IPS-NIHi7 (cell line): ENCODE measurements around the gene IST1.
A peak's percentile ranks its signal among the peaks of the same experiment; 100 is the strongest.
"Not testable (repeated sequence)": the region's sequence is repeated elsewhere in the genome, so short reads cannot be mapped to it uniquely, and the experiment has no call there.

Source experiments
- DNase-seq: peaks from one replicate; pipeline ENCODE4 v3.0.0; 2012; ENCODE audit warnings: mixed read lengths; ENCODE audit errors: extremely low spot score

IST1 gene

GRCh38 chr16:71882505-71883167 is 12.7 kb upstream of the IST1 start:
- peak; percentile 72 for DNase-seq

- peak; percentile 69 for DNase-seq
Measured at GRCh38 chr16:71883168-71883848, 12.0 kb upstream of the IST1 start.

GRCh38 chr16:71883849-71884638 is 11.3 kb upstream of the IST1 start, which contains the start of gene ZNF821:
ZNF821 (minus strand) TSS chr16:71884182; CDS start chr16:71879946, 4,236 bp downstream.
- DNase-seq = peak; percentile 98

- no peak for DNase-seq
Measured at GRCh38 chr16:71885261-71885650, 10.1 kb upstream of the IST1 start.

GRCh38 chr16:71889147-71889546 is 6.2 kb upstream of the IST1 start:
- DNase-seq = no peak

- DNase-seq = no peak
Measured at GRCh38 chr16:71893888-71894228, 1.5 kb upstream of the IST1 start.

DNA sequence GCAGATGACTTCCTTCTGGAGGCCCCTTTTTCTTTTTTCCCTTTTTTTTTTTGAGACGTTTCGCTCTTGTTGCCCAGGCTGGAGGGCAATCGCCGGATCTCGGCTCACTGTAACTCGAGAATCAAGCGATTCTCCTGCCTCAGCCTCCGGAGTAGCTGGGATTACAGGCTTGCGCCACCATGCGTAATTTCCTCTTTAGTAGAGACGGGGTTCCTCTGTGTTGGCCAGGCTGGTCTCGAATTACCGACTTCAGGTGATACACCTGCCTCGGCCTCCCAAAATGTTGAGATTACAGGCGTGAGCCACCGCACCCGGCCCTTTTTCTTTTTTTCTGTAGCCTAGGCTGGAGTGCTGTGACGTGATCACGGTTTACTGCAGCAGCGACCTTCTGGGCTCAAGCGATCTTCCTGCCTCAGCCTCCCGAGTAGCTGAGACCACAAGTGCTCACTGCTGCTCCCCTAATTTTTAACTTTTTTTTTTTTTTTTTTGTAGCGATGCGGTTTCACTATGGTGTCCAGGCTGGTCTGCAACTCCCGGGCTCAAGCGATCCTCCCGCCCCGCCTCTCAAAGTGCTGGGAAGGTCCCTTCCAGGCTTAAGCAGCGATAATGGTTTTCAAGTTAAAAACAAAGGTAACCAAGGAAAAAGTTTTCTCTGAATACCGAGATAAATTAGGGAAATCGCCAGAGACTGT is 956 bp upstream of the IST1 start:
- no peak for DNase-seq

DNA sequence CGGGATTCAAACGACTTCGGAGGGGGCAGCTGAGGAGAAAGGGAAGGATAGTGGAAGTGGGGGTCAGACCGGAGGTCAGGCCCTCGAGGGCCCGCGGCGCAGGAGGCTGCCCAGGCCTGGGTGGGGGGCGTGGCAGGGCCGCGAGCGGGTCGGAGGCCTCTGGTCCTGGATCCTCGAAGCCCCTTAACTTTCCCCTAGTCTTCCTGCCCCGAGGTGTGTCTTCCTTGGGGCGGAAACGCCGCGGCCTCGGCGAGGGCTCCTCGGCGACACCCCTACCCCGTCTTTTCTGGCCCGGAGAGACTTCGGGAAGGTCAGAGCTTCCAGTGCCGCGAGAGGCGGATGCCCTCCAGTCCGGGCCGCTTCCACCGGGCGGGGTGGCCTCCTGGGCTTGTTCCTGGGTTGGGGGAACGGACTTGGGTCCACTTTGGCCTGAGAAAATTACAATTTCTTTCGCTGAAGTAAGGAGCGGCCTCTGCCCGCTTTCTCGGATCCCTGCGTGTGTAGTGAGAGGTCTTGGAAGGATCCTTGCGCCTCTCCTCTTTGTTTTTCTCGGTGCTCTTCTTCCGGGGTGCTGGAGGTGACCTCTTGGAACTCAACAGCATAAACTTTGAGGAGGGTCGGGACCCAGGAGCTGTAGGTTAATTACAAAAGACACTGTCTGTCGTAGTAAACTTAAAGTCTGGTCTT is 491 bp downstream of the IST1 start:
- peak; percentile 20 for DNase-seq

DNA sequence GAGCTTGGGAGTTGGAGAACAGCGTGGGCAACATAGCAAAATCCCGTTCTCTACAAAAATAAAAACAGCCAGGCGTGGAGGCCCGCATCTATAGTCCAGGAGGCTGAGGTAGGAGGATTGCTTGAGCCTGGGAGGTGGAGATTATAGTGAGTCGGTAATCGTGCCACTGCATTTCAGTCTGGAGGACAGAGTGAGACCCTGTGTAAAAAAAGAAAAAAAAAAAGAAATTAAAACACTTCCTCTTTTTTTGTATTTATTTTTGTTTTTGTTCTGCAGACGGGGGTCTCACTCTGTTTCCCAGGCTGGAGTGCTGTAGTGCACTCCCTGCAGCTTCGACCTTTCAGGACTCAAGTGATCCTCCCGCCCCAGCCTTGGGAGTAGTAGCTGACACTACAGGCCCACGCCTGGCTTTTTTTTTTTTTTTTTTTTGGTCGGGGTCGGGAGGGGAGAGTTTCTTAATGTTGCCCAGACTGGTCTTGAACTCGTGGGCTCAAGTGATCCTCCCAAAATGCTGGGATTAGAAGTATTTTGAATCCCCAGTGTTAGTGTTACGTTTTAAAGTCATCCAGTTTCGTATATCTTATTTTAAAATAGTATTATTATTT is 1.5 kb downstream of the IST1 start:
- DNase-seq = no peak

DNA sequence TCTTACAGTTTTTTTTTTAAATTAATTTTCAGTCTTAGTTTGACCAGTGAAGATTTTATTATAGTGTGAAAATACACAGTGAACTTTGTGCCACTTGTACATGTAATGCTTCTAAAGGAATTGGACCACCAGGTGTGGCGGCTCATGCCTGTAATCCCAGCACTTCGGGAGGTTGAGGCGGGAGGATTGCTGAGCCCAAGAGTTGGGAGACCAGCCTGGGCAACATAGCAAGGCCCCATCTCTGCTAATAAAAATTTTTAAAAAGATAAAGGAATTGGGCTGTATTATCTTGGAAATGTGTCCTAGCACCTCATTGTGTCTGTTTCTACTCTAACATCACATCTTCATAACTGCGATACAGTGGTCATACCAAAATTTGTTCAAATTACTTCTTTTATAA is 3.8 kb downstream of the IST1 start:
- DNase-seq = no peak

GRCh38 chr16:71902656-71903365 is 7.5 kb downstream of the IST1 start:
- no peak for DNase-seq

- no peak for DNase-seq
Measured at GRCh38 chr16:71903608-71904007, 8.3 kb downstream of the IST1 start.

- DNase-seq = no peak
Measured at GRCh38 chr16:71904239-71904638, 8.9 kb downstream of the IST1 start.

- DNase-seq = not testable (repeated sequence)
Measured at GRCh38 chr16:71905765-71906164, 10.4 kb downstream of the IST1 start.

- DNase-seq = no peak
Measured at GRCh38 chr16:71911121-71911520, 15.8 kb downstream of the IST1 start.

- no peak for DNase-seq
Measured at GRCh38 chr16:71912534-71913275, 17.4 kb downstream of the IST1 start.

DNA sequence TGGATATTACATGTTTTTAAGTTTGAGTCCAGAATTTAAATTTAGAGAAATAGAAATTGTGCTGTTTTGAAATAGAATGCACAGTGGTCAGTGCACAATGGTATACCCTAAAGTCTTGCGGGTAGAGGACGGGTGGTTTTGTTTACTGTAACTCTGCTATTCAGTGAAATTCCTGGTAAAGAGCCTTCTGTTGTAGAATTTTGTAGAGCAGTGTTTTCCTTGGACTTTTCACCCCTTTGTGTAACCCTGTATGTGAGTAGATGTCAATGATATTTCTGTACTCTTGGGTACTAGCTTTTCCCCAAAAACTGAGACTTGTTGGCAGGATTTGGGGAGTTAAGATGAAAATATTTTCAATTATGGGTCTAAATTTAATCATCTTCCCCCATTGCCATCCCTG is 19.5 kb downstream of the IST1 start:
- DNase-seq = no peak

GRCh38 chr16:71915350-71915749 is 20.0 kb downstream of the IST1 start:
- no peak for DNase-seq

GRCh38 chr16:71916397-71916920 is 21.1 kb downstream of the IST1 start:
- no peak for DNase-seq

DNA sequence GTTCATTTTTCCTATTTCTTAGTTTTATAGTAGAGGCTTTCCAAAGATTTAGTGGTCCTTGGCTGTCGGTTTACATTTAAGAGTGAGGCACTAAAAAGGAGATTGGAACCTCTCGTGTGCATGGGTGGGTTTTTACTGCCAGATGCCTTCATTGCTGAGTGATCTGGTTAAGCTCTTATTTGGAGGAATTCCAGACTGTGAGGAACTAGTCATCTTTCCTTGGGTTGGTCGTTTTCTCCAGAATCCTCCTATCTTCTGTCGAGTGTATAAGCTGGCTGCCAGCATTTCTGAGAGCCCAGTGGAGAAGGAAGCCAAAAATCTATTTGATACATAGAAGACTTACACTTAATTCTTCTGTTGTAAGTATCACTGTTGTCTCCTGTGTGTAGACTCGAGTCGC is 22.6 kb downstream of the IST1 start:
- no peak for DNase-seq
